HCT116 (cell line): ENCODE results near the gene TARS1.

Experiments used
- CEBPB ChIP-seq: IDR thresholded peaks from 2 replicates; pipeline ENCODE4 v1.6.1; 2012; ENCODE audit warnings: low read depth
- EGR1 ChIP-seq: IDR thresholded peaks from 2 replicates; pipeline ENCODE4 v1.6.1; 2012; ENCODE audit warnings: low read depth
- EZH2 ChIP-seq: fragments of 200-600 bp; sonication (generic); IDR thresholded peaks from 2 replicates; pipeline ENCODE4 v1.6.1; 2017; ENCODE audit warnings: antibody characterized with exemption, mixed run types
- JUND ChIP-seq: IDR thresholded peaks from 2 replicates; pipeline ENCODE4 v1.6.1; 2012
- POLR2A ChIP-seq: IDR thresholded peaks from 2 replicates; pipeline ENCODE4 v1.7.0; 2011; ENCODE audit warnings: borderline replicate concordance; ENCODE audit not compliant: insufficient read depth, insufficient read length; ENCODE audit errors: extremely low read depth
- POLR2AphosphoS5 ChIP-seq: IDR thresholded peaks from 2 replicates; pipeline ENCODE4 v1.6.1; 2011; ENCODE audit warnings: mild to moderate bottlenecking, low read depth, low read length, moderate library complexity
- SP1 ChIP-seq: IDR thresholded peaks from 2 replicates; pipeline ENCODE4 v1.6.1; 2012; ENCODE audit warnings: low read depth
- ZNF274 ChIP-seq: fragments of 200-500 bp; sonication (Bioruptor generic); IDR thresholded peaks from 2 replicates; pipeline ENCODE4 v1.6.1; 2014; ENCODE audit warnings: mild to moderate bottlenecking, low read depth, low read length, inconsistent platforms
- TF ChIP-seq, protein P1 (sequence below), 3 experiments: fragments of 200-600 bp in 1 of 3; sonication (generic) in 1 of 3; IDR thresholded peaks in 2 of 3; conservative IDR thresholded peaks in 1 of 3; 2 replicates each; pipeline ENCODE4 v1.5.1; 2012 to 2017; ENCODE audit warnings: low read depth in 2 of 3, low read length in 2 of 3, antibody characterized with exemption in 1 of 3, borderline replicate concordance in 1 of 3, control low read depth in 1 of 3, mild to moderate bottlenecking in 1 of 3, mixed read lengths in 1 of 3, mixed run types in 1 of 3, moderate library complexity in 1 of 3; ENCODE audit not compliant: insufficient read depth in 1 of 3
- TF ChIP-seq, protein P2 (sequence below): IDR thresholded peaks from 2 replicates; pipeline ENCODE4 v1.6.1; 2012; ENCODE audit warnings: low read depth
- TF ChIP-seq, protein P3 (sequence below): IDR thresholded peaks from 2 replicates; pipeline ENCODE4 v1.6.1; 2012

DNA sequence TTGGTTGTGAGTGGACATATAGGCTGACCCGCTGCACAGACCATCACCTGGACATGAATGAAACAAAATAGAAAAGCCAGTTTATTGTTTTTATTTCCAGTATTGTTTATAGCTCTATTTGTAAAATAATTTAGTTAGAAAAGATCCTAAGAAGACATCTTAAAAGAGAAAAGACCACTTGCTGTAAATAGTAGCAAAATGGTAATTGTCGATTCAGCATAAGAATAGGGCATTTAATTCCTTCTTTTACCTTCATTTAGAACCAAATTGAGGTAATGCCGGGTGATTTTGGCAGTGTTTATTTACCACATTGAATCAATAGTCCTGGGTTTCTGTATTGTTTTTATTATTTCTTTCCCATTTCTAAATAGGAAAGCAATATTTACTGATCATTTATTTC is 7.4 kb downstream of the TARS1 start:
- TF ChIP-seq, protein P1, sequence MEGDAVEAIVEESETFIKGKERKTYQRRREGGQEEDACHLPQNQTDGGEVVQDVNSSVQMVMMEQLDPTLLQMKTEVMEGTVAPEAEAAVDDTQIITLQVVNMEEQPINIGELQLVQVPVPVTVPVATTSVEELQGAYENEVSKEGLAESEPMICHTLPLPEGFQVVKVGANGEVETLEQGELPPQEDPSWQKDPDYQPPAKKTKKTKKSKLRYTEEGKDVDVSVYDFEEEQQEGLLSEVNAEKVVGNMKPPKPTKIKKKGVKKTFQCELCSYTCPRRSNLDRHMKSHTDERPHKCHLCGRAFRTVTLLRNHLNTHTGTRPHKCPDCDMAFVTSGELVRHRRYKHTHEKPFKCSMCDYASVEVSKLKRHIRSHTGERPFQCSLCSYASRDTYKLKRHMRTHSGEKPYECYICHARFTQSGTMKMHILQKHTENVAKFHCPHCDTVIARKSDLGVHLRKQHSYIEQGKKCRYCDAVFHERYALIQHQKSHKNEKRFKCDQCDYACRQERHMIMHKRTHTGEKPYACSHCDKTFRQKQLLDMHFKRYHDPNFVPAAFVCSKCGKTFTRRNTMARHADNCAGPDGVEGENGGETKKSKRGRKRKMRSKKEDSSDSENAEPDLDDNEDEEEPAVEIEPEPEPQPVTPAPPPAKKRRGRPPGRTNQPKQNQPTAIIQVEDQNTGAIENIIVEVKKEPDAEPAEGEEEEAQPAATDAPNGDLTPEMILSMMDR (IDR thresholded peaks at IDR 0.05 in 2 of 3, conservative IDR thresholded peaks at IDR 0.05 in 1 of 3; ENCODE audit: borderline replicate concordance in 1 of 3, insufficient read depth in 1 of 3, low read depth in 2 of 3, low read length in 2 of 3): no peak
- TF ChIP-seq EZH2 (no peak), SP1 (no peak), CEBPB (no peak), POLR2A (no peak), ZNF274 (no peak), EGR1 (no peak), JUND (no peak), POLR2AphosphoS5 (no peak)
- TF ChIP-seq, protein P2, sequence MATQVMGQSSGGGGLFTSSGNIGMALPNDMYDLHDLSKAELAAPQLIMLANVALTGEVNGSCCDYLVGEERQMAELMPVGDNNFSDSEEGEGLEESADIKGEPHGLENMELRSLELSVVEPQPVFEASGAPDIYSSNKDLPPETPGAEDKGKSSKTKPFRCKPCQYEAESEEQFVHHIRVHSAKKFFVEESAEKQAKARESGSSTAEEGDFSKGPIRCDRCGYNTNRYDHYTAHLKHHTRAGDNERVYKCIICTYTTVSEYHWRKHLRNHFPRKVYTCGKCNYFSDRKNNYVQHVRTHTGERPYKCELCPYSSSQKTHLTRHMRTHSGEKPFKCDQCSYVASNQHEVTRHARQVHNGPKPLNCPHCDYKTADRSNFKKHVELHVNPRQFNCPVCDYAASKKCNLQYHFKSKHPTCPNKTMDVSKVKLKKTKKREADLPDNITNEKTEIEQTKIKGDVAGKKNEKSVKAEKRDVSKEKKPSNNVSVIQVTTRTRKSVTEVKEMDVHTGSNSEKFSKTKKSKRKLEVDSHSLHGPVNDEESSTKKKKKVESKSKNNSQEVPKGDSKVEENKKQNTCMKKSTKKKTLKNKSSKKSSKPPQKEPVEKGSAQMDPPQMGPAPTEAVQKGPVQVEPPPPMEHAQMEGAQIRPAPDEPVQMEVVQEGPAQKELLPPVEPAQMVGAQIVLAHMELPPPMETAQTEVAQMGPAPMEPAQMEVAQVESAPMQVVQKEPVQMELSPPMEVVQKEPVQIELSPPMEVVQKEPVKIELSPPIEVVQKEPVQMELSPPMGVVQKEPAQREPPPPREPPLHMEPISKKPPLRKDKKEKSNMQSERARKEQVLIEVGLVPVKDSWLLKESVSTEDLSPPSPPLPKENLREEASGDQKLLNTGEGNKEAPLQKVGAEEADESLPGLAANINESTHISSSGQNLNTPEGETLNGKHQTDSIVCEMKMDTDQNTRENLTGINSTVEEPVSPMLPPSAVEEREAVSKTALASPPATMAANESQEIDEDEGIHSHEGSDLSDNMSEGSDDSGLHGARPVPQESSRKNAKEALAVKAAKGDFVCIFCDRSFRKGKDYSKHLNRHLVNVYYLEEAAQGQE: no peak
- TF ChIP-seq, protein P3, sequence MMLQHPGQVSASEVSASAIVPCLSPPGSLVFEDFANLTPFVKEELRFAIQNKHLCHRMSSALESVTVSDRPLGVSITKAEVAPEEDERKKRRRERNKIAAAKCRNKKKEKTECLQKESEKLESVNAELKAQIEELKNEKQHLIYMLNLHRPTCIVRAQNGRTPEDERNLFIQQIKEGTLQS: no peak
